ENCODE measurements around the gene XYLT1.

DNA sequence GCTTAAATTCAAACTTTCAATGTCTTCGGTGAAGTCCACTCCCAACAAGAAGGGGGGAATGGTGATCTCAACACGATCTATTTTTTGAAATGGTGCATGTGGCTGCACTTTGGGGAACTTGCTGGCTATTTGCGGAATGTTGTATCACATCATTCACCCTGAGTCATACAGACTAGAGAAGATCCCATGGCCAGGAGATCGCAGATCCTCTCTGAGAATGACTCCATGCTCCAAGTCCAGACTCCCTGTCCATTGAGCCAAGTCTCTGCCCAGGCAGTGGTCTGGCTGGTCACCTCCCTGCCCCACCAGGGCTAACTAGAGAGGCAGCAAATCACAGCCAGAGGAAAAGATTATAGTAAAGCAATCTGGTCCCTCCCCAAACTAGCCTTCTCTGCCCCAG lies 120.6 kb downstream of the XYLT1 start:
- TF ChIP-seq, protein P1, sequence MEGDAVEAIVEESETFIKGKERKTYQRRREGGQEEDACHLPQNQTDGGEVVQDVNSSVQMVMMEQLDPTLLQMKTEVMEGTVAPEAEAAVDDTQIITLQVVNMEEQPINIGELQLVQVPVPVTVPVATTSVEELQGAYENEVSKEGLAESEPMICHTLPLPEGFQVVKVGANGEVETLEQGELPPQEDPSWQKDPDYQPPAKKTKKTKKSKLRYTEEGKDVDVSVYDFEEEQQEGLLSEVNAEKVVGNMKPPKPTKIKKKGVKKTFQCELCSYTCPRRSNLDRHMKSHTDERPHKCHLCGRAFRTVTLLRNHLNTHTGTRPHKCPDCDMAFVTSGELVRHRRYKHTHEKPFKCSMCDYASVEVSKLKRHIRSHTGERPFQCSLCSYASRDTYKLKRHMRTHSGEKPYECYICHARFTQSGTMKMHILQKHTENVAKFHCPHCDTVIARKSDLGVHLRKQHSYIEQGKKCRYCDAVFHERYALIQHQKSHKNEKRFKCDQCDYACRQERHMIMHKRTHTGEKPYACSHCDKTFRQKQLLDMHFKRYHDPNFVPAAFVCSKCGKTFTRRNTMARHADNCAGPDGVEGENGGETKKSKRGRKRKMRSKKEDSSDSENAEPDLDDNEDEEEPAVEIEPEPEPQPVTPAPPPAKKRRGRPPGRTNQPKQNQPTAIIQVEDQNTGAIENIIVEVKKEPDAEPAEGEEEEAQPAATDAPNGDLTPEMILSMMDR (IDR thresholded peaks at IDR 0.05; ENCODE audit: low read depth, low read length) = no peak
- TF ChIP-seq EZH2phosphoT487 (IDR thresholded peaks at IDR 0.05; ENCODE audit: low read depth) = no peak

Data from OCI-LY3 (cell line).